HepG2 (cell line): Measurements from ENCODE around the gene POMT1. TPM values are rescaled to one million over a fixed set of nuclear protein-coding genes. Genes with fewer than 3 reads are reported as not detected.

Experiments
- ATAC-seq: fragments of 200-7000 bp; cut with Tn5 transposase; 3 replicates; pipeline ENCODE4 v1.9.1; 2020; ENCODE audit warnings: mild to moderate bottlenecking, moderate library complexity
- BruUV-seq: library from RNA; stranded (reverse); fragments of 400-500 nt; replicated peaks from 2 replicates; lab custom pipeline; 2021; lab: Mats Ljungman, UMichigan
- CTCF ChIA-PET: fragments of 300-600 bp; formaldehyde crosslinking; extraction: SDS; loops from one replicate; lab custom pipeline; 2021; ENCODE audit warnings: low total read pairs, inconsistent platforms, low intra/inter-chr PET ratio; lab: Yijun Ruan, JAX
- POLR2A ChIA-PET: fragments of 350-600 bp; sonication (Branson Sonifier 250); formaldehyde crosslinking; loops from one replicate; lab custom pipeline; 2020; ENCODE audit warnings: antibody characterized with exemption, inconsistent platforms; lab: Yijun Ruan, JAX
- DNase-seq: peaks from one replicate; pipeline ENCODE4 v3.0.0-alpha.2; 2015; ENCODE audit warnings: low spot score
- FAIRE-seq: peaks from 3 replicates; lab custom pipeline; 2011; peaks lifted over from hg19 to GRCh38; lab: Jason Lieb, UNC
- H2AFZ ChIP-seq: one replicate; pipeline ENCODE4 v1.6.1; 2011; ENCODE audit warnings: low read length, inconsistent platforms
- H3K27ac ChIP-seq: fragments of 300-600 bp; 3 replicates; pipeline ENCODE4 v1.8.0; 2011; ENCODE audit warnings: mixed run types, mild to moderate bottlenecking, mixed read lengths, low read length, inconsistent platforms; ENCODE audit not compliant: insufficient read depth; ENCODE audit errors: extremely low read length
- H3K27me3 ChIP-seq, 2 experiments: fragments of 200-600 bp in 1 of 2; 2 replicates in 1 of 2; 3 replicates in 1 of 2; pipeline versions ENCODE4 v1.6.0 to v1.8.0; 2011; ENCODE audit warnings: low read length in 2 of 2, mild to moderate bottlenecking in 2 of 2, moderate library complexity in 2 of 2, inconsistent platforms in 1 of 2; ENCODE audit not compliant: insufficient read depth in 2 of 2, control insufficient read depth in 1 of 2
- H3K36me3 ChIP-seq, 2 experiments: fragments of 200-600 bp in 1 of 2; replicated peaks in 1 of 2; 2 replicates in 1 of 2; 3 replicates in 1 of 2; pipeline versions ENCODE4 v1.5.1 to v1.8.0; 2011; ENCODE audit warnings: low read length in 2 of 2, inconsistent platforms in 1 of 2; ENCODE audit not compliant: insufficient read depth in 2 of 2, control insufficient read depth in 1 of 2
- H3K4me1 ChIP-seq: 2 replicates; pipeline ENCODE4 v1.5.1; 2012; ENCODE audit warnings: low read length, inconsistent platforms; ENCODE audit not compliant: insufficient read depth
- H3K4me2 ChIP-seq: 2 replicates; pipeline ENCODE4 v1.6.0; 2011; ENCODE audit warnings: low read depth, low read length, inconsistent platforms
- H3K4me3 ChIP-seq, 3 experiments: fragments of 200-600 bp in 1 of 3; sonication (generic), shearing (Covaris generic) in 1 of 3; replicated peaks in 1 of 3; 2 replicates each; pipeline ENCODE4 v1.5.1; 2011 to 2016; ENCODE audit warnings: low read length in 3 of 3, inconsistent platforms in 2 of 3, low read depth in 2 of 3, mild to moderate bottlenecking in 2 of 3, control low read depth in 1 of 3, mixed read lengths in 1 of 3; ENCODE audit not compliant: insufficient read depth in 1 of 3
- H3K79me2 ChIP-seq: one replicate; pipeline ENCODE4 v1.6.1; 2011; ENCODE audit warnings: low read length, inconsistent platforms; ENCODE audit not compliant: insufficient read depth
- H3K9ac ChIP-seq: 2 replicates; pipeline ENCODE4 v1.6.0; 2011; ENCODE audit warnings: mild to moderate bottlenecking, low read depth, low read length, inconsistent platforms; ENCODE audit not compliant: insufficient read depth
- H3K9me3 ChIP-seq: 2 replicates; pipeline ENCODE4 v1.5.1; 2012; ENCODE audit warnings: mild to moderate bottlenecking, low read length
- H4K20me1 ChIP-seq: 2 replicates; pipeline ENCODE4 v1.6.0; 2011; ENCODE audit warnings: inconsistent platforms, mild to moderate bottlenecking, low read length, moderate library complexity; ENCODE audit not compliant: insufficient read depth
- CBX2 ChIP-seq, 2 experiments: fragments of 200-600 bp in 1 of 2; sonication (generic); formaldehyde crosslinking in 1 of 2; IDR thresholded peaks; 2 replicates each; pipeline versions ENCODE4 v1.7.0 to v1.8.1; 2018 to 2022; ENCODE audit warnings: low read depth in 2 of 2, low read length in 1 of 2, mild to moderate bottlenecking in 1 of 2, missing genetic modification reagents in 1 of 2
- GPN1 ChIP-seq: sonication (generic); formaldehyde crosslinking; IDR thresholded peaks from 2 replicates; pipeline ENCODE4 v1.5.1; 2020; ENCODE audit warnings: missing genetic modification reagents, borderline replicate concordance
- IRX3 ChIP-seq: sonication (generic); formaldehyde crosslinking; IDR thresholded peaks from 2 replicates; pipeline ENCODE4 v1.8.1; 2023; ENCODE audit warnings: mild to moderate bottlenecking, low read depth, missing genetic modification reagents, borderline replicate concordance
- SIN3B ChIP-seq: fragments of 150-350 bp; IDR thresholded peaks from 2 replicates; pipeline ENCODE4 v1.6.1; 2014; ENCODE audit warnings: low read length
- STAG1 ChIP-seq: sonication (generic); formaldehyde crosslinking; IDR thresholded peaks from 2 replicates; pipeline ENCODE4 v1.4.0; 2020; ENCODE audit warnings: missing genetic modification reagents
- ZFX ChIP-seq: sonication (generic); formaldehyde crosslinking; IDR thresholded peaks from 2 replicates; pipeline ENCODE4 v1.4.0; 2020; ENCODE audit warnings: mild to moderate bottlenecking, low read depth, missing genetic modification reagents, moderate library complexity
- WGBS: methylation state at CpG from one replicate; pipeline ENCODE4 v1.1.6; 2017; ENCODE audit warnings: low lambda C conversion rate; 5-methylcytosine and 5-hydroxymethylcytosine counted together
- in situ Hi-C: cut with HindIII; loops from 2 replicates; pipeline ENCODE4 v1.10.0; 2017; ENCODE audit warnings: low pct_unique_long_range_greater_than_20kb; ENCODE audit not compliant: extremely low pct_ligation_motif_present
- intact Hi-C: fragments of 100-400 bp; cut with micrococcal nuclease; formaldehyde crosslinking; loops from one replicate; pipeline ENCODE4 v1.10.0; 2022; ENCODE audit not compliant: unreplicated experiment
- polyA plus RNA-seq, 8 experiments: library from polyadenylated mRNA; depleted of rRNA in 3 of 8; stranded (reverse) in 7 of 8; unstranded in 1 of 8; fragments of >200 nt; fragmentation: Illumina TruSeq in 4 of 8; extraction: Trizol in 4 of 8; gene quantifications; 2 replicates each; pipeline versions ENCODE4 v1.2.1 to v1.2.3, GENCODE V29; 2011 to 2016; ENCODE audit warnings: low read depth in 4 of 8, missing spikeins in 1 of 8, mixed read lengths in 1 of 8; ENCODE audit not compliant: insufficient read depth in 1 of 8
- total RNA-seq, 5 experiments: library from RNA; depleted of rRNA; stranded (reverse); fragments of >200 nt; fragmentation: Illumina TruSeq; extraction: Trizol; gene quantifications; 2 replicates each; pipeline ENCODE4 v1.2.3, GENCODE V29; 2016; ENCODE audit warnings: low read depth in 1 of 5
- TF ChIP-seq, protein P1 (sequence below): sonication (generic); formaldehyde crosslinking; IDR thresholded peaks from 2 replicates; pipeline ENCODE4 v1.5.0; 2020; ENCODE audit warnings: mild to moderate bottlenecking, missing genetic modification reagents
- TF ChIP-seq, protein P2 (sequence below): sonication (generic); formaldehyde crosslinking; conservative IDR thresholded peaks from 2 replicates; pipeline ENCODE4 v1.8.0; 2022; ENCODE audit warnings: low read depth, missing genetic modification reagents
- TF ChIP-seq, protein P3 (sequence below): sonication (generic); formaldehyde crosslinking; IDR thresholded peaks from 2 replicates; pipeline ENCODE4 v1.5.0; 2020; ENCODE audit warnings: mild to moderate bottlenecking, missing genetic modification reagents, moderate library complexity

POMT1 gene
- total and polyA plus RNA-seq, 2 of the 13 experiments (the other 11 are each of a cell fraction or from before 2014, with no cell fraction given) = 21.6 to 22.7 TPM

DNA sequence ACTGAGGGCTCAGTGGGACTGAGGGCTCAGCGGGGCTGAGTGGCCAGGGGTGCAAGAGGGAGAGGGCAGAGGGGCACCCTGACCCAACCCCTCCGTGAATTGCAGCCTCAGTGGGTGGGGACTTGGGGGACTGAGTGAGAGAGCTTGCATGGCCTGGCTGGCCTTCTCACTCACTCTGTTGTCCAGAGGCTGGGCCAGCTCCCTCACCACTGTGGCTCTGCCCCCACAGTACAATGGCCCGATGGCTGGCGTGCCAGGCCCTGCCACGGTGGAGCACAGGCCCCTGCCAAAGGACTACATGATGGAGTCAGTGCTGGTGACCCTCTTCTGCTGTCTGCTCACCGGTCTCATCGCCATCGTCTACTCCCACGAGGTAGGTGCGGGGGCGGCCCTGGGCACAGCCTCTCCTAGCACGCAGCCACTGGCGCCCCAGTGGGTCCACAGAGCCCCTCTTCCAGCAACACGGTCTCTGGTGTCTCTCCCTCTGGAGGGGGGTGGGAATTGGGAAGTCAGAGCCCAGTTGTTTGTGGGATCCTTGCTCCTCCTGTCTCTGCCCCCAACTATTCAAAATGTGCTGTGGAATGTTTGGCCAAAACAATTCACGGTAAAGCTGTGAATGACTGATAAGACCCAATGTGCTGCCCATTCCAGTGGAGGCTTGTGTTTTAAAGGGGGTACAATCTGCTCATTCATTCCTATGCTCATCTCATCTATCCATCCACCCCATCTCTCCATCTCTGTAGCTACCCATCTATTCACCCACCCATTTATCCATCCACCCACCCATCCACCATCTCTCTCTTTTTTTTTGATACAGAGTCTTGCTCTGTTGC, 53.3 kb downstream of the POMT1 start:
- H3K36me3 ChIP-seq = no peaks in the 10 kb centered on the region
- 64% methylated on average over 8 of the region's 15 CpGs for WGBS
- H2AFZ ChIP-seq = no peak overlapping the region
- peaks cover 2 to 39% of the 10 kb centered on the region in 2 experiments; a peak in 4 of 5 replicates for H3K27me3 ChIP-seq
- no peak for DNase-seq
- H3K9me3 ChIP-seq = no peaks in the 10 kb centered on the region
- no TSS peak for BruUV-seq
- intact Hi-C loops = no loop called here
- peaks cover 12% of the 10 kb centered on the region for H3K4me1 ChIP-seq
- no peak for FAIRE-seq
- no peak overlapping the region for H3K4me2 ChIP-seq
- H4K20me1 ChIP-seq = no peaks in the 10 kb centered on the region
- no peak overlapping the region for H3K4me3 ChIP-seq
- POLR2A ChIA-PET = no interaction called here
- TF ChIP-seq SIN3B = no peak
- H3K9ac ChIP-seq = no peak overlapping the region
- CTCF ChIA-PET = no interaction called here
- no peak; the same call in 2 of the 3 replicates for ATAC-seq
- no peak overlapping the region for H3K27ac ChIP-seq
- no peaks in the 10 kb centered on the region for H3K79me2 ChIP-seq
- in situ Hi-C loops = no loop called here

DNA sequence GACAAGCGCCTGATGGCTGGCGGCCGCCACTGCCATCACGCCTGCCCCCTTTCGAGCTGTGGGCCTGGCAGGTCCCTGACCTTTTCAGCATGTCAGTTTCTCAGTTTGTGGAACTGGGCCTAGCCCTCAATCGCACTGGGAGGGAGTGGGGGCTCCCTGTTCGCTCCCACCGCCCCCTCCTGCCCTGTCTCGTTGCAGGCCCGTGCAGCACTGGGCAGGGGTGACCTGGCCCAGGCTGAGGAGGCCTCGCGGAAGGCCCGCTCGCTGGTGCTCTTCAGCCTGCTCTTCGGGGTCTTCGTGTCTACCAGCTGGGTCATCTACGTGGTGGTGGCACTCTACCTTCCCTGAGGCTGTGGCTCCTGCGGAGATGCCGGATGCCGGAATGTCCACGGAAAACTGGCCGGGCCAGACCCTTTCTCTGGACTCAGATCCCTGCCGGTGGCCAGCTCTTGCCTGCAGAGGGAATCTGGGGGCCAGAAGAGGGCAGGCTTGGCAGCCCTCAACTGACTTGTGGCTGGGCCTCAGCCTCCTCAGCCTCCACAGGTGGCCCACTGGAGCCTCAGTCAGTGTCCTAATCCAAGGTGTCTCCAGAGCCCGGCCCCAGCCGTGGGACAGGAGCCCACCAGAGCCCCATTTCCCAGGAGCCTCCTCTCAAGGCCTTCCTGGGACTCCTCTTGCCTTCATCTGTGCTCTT, 55.3 kb downstream of the POMT1 start:
- H3K4me1 ChIP-seq = peaks cover 5% of the 10 kb centered on the region; the same call in 1 of the 2 replicates
- CTCF ChIA-PET = no interaction called here
- H2AFZ ChIP-seq = no peak overlapping the region
- no peak overlapping the region for H3K27ac ChIP-seq
- ATAC-seq = peak; percentile 70
- no peaks in the 10 kb centered on the region for H3K36me3 ChIP-seq
- H3K9me3 ChIP-seq = no peaks in the 10 kb centered on the region
- DNase-seq = no peak
- BruUV-seq = no TSS peak
- POLR2A ChIA-PET = no interaction called here
- H3K4me2 ChIP-seq = no peak overlapping the region
- H3K4me3 ChIP-seq = no peak overlapping the region
- H4K20me1 ChIP-seq = no peaks in the 10 kb centered on the region
- in situ Hi-C loops (no loop called here), intact Hi-C loops (no loop called here)
- FAIRE-seq = no peak
- H3K9ac ChIP-seq = no peak overlapping the region
- peaks cover 2 to 30% of the 10 kb centered on the region in 2 experiments; a peak in 3 of 5 replicates for H3K27me3 ChIP-seq
- WGBS = no CpG with 5 or more reads among the region's 25 CpGs
- TF ChIP-seq IRX3 (CRISPR knock-in tag) (no peak), GPN1 (CRISPR knock-in tag) (no peak), CBX2 (IDR thresholded peaks at IDR 0.05; ENCODE audit: low read depth, low read length) (no peak), CBX2 (CRISPR knock-in tag; IDR thresholded peaks at IDR 0.05; ENCODE audit: low read depth) (no peak), STAG1 (peak; percentile 55), ZFX (CRISPR knock-in tag) (0 out of 2 replicates have a peak, but pooled peaks have one; percentile 13)
- TF ChIP-seq, protein P1, sequence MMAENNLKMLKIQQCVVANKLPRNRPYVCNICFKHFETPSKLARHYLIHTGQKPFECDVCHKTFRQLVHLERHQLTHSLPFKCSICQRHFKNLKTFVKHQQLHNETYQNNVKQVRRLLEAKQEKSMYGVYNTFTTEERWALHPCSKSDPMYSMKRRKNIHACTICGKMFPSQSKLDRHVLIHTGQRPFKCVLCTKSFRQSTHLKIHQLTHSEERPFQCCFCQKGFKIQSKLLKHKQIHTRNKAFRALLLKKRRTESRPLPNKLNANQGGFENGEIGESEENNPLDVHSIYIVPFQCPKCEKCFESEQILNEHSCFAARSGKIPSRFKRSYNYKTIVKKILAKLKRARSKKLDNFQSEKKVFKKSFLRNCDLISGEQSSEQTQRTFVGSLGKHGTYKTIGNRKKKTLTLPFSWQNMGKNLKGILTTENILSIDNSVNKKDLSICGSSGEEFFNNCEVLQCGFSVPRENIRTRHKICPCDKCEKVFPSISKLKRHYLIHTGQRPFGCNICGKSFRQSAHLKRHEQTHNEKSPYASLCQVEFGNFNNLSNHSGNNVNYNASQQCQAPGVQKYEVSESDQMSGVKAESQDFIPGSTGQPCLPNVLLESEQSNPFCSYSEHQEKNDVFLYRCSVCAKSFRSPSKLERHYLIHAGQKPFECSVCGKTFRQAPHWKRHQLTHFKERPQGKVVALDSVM = peak; percentile 95
- TF ChIP-seq, protein P2, sequence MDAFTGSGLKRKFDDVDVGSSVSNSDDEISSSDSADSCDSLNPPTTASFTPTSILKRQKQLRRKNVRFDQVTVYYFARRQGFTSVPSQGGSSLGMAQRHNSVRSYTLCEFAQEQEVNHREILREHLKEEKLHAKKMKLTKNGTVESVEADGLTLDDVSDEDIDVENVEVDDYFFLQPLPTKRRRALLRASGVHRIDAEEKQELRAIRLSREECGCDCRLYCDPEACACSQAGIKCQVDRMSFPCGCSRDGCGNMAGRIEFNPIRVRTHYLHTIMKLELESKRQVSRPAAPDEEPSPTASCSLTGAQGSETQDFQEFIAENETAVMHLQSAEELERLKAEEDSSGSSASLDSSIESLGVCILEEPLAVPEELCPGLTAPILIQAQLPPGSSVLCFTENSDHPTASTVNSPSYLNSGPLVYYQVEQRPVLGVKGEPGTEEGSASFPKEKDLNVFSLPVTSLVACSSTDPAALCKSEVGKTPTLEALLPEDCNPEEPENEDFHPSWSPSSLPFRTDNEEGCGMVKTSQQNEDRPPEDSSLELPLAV (CRISPR knock-in tag) = no peak
- TF ChIP-seq, protein P3, sequence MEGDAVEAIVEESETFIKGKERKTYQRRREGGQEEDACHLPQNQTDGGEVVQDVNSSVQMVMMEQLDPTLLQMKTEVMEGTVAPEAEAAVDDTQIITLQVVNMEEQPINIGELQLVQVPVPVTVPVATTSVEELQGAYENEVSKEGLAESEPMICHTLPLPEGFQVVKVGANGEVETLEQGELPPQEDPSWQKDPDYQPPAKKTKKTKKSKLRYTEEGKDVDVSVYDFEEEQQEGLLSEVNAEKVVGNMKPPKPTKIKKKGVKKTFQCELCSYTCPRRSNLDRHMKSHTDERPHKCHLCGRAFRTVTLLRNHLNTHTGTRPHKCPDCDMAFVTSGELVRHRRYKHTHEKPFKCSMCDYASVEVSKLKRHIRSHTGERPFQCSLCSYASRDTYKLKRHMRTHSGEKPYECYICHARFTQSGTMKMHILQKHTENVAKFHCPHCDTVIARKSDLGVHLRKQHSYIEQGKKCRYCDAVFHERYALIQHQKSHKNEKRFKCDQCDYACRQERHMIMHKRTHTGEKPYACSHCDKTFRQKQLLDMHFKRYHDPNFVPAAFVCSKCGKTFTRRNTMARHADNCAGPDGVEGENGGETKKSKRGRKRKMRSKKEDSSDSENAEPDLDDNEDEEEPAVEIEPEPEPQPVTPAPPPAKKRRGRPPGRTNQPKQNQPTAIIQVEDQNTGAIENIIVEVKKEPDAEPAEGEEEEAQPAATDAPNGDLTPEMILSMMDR = peak; percentile 55
- TF ChIP-seq, all 625 proteins: peak for 4
- no peaks in the 10 kb centered on the region for H3K79me2 ChIP-seq
